ENCODE data around the gene ARHGEF33. TPM values are rescaled to one million over a fixed set of nuclear protein-coding genes. Genes with fewer than 3 reads are reported as not detected.
A peak's percentile ranks its signal among the peaks of the same experiment; 100 is the strongest.

The ARHGEF33 gene
- total and polyA plus RNA-seq, 2 experiments from 2014 or later, result 0.10 to 1.8 TPM

GRCh38 chr2:38959466-38959865 is 69.8 kb downstream of the ARHGEF33 start (continued):
- TF ChIP-seq, protein P1, sequence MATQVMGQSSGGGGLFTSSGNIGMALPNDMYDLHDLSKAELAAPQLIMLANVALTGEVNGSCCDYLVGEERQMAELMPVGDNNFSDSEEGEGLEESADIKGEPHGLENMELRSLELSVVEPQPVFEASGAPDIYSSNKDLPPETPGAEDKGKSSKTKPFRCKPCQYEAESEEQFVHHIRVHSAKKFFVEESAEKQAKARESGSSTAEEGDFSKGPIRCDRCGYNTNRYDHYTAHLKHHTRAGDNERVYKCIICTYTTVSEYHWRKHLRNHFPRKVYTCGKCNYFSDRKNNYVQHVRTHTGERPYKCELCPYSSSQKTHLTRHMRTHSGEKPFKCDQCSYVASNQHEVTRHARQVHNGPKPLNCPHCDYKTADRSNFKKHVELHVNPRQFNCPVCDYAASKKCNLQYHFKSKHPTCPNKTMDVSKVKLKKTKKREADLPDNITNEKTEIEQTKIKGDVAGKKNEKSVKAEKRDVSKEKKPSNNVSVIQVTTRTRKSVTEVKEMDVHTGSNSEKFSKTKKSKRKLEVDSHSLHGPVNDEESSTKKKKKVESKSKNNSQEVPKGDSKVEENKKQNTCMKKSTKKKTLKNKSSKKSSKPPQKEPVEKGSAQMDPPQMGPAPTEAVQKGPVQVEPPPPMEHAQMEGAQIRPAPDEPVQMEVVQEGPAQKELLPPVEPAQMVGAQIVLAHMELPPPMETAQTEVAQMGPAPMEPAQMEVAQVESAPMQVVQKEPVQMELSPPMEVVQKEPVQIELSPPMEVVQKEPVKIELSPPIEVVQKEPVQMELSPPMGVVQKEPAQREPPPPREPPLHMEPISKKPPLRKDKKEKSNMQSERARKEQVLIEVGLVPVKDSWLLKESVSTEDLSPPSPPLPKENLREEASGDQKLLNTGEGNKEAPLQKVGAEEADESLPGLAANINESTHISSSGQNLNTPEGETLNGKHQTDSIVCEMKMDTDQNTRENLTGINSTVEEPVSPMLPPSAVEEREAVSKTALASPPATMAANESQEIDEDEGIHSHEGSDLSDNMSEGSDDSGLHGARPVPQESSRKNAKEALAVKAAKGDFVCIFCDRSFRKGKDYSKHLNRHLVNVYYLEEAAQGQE (IDR thresholded peaks at IDR 0.05; ENCODE audit: unreplicated experiment), result no peak
- TF ChIP-seq POLR2AphosphoS5 (IDR thresholded peaks at IDR 0.05; ENCODE audit: low read depth) (no peak), JUNB (IDR thresholded peaks at IDR 0.05; ENCODE audit: unreplicated experiment) (no peak), EZH2 (IDR thresholded peaks at IDR 0.05; ENCODE audit: low read depth, unreplicated experiment) (no peak), CREB1 (CRISPR knock-in tag; IDR thresholded peaks at IDR 0.05; ENCODE audit: low read depth) (no peak), EZH2phosphoT487 (IDR thresholded peaks at IDR 0.05; ENCODE audit: unreplicated experiment) (no peak), ZNF114 (CRISPR knock-in tag; IDR thresholded peaks at IDR 0.05) (no peak), STAT1 (IDR thresholded peaks at IDR 0.05; ENCODE audit: unreplicated experiment) (no peak), ZNF331 (CRISPR knock-in tag; IDR thresholded peaks at IDR 0.05; ENCODE audit: low read depth) (no peak), CTCF (conservative IDR thresholded peaks at IDR 0.05; ENCODE audit: low read depth in 2 of 2) (no peak)

DNA sequence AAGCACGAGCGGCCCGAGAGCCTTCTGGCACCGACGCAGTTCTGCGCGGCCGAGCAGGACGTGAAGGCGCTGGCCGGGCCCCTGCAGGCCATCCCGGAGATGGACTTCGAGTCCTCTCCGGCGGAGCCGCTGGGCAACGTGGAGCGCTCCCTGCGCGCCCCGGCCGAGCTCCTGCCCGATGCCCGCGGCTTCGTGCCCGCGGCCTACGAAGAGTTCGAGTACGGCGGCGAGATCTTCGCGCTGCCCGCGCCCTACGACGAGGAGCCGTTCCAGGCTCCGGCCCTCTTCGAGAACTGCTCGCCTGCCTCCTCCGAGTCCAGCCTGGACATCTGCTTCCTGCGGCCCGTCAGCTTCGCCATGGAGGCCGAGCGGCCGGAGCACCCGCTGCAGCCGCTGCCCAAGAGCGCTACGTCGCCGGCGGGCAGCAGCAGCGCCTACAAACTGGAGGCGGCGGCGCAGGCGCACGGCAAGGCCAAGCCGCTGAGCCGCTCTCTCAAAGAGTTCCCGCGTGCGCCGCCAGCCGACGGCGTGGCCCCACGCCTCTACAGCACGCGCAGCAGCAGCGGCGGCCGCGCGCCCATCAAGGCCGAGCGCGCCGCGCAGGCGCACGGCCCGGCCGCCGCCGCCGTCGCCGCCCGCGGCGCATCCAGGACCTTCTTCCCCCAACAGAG is 70.4 kb downstream of the ARHGEF33 start:
- ATAC-seq (peak; percentile 87), DNase-seq (ENCODE audit: low spot score) (peak; percentile 94)
- Histone ChIP-seq H3K79me2 (replicated peaks; ENCODE audit: insufficient read depth) (no peaks in the 10 kb centered on the region), H3K4me2 (peak overlapping the region; percentile 86), H2AFZ (peak overlapping the region; percentile 98), H3K4me3 (peak overlapping the region; percentile 58), H3K4me1 (ENCODE audit: insufficient read depth) (peaks cover 5% of the 10 kb centered on the region), H3K27me3 (ENCODE audit: insufficient read depth) (peaks cover 40% of the 10 kb centered on the region), H3K27ac (ENCODE audit: low read depth) (no peak overlapping the region), H4K20me1 (replicated peaks; ENCODE audit: insufficient read depth) (no peaks in the 10 kb centered on the region), H3K9me2 (ENCODE audit: insufficient read depth) (no peaks in the 10 kb centered on the region; the same call in 1 of the 2 replicates), H3K36me3 (ENCODE audit: insufficient read depth) (no peaks in the 10 kb centered on the region), H3F3A (replicated peaks; ENCODE audit: low read depth) (0 out of 2 replicates have a peak, but pooled peaks cover 13% of the 10 kb centered on the region)
- Mint-ChIP-seq H3K9me3 (peaks cover 13% of the 10 kb centered on the region; the same call in 1 of the 3 replicates), H3K27me3 (ENCODE audit: insufficient read depth, low read depth, poor library complexity) (peaks cover 35% of the 10 kb centered on the region), H3K4me3 (peak overlapping the region; percentile 53; the same call in 2 of the 3 replicates), H3K27ac (no peak overlapping the region), H3K36me3 (ENCODE audit: low read depth) (peaks cover 2% of the 10 kb centered on the region; the same call in 1 of the 3 replicates), H3K4me1 (no peaks in the 10 kb centered on the region; the same call in 2 of the 3 replicates)
- TF ChIP-seq, protein P1 (IDR thresholded peaks at IDR 0.05; ENCODE audit: unreplicated experiment), result no peak
- TF ChIP-seq POLR2AphosphoS5 (IDR thresholded peaks at IDR 0.05; ENCODE audit: low read depth), result peak; percentile 49; the same call in 1 of the 2 replicates
- peak in 1 of 2 experiments; percentile 27; a peak in 2 of 4 replicates for TF ChIP-seq CTCF (conservative IDR thresholded peaks at IDR 0.05; ENCODE audit: low read depth in 2 of 2)
- TF ChIP-seq CREB1 (CRISPR knock-in tag; IDR thresholded peaks at IDR 0.05; ENCODE audit: low read depth), result 0 out of 2 replicates have a peak, but pooled peaks have one; percentile 25

Measured in GM23338 (cell line).